Ascending aorta (tissue), 2 donors: Measurements from ENCODE around the gene KDM1B. TPM values are rescaled to one million over a fixed set of nuclear protein-coding genes. Genes with fewer than 3 reads are reported as not detected.
A peak's percentile ranks its signal among the peaks of the same experiment; 100 is the strongest.

ENCODE experiments used
- DNase-seq, 2 donors: peaks; one replicate each; pipeline ENCODE4 v3.0.0-alpha.2; 2019; ENCODE audit warnings: low spot score in 2 of 2
- H3K27ac ChIP-seq, 2 donors: fragments of 200-600 bp; sonication (generic); one replicate each; pipeline ENCODE4 v1.5.1; 2016 to 2017; ENCODE audit warnings: mild to moderate bottlenecking in 1 of 2
- H3K27me3 ChIP-seq: fragments of 200-600 bp; sonication (generic); one replicate; pipeline ENCODE4 v1.5.1; 2017
- H3K36me3 ChIP-seq, 2 donors: fragments of 200-600 bp; sonication (generic); one replicate each; pipeline ENCODE4 v1.5.1; 2016
- H3K4me1 ChIP-seq, 2 donors: fragments of 200-600 bp; sonication (generic); one replicate each; pipeline ENCODE4 v1.5.1; 2016 to 2017; ENCODE audit warnings: mild to moderate bottlenecking in 1 of 2
- H3K4me3 ChIP-seq, 2 donors: fragments of 200-600 bp; sonication (generic); one replicate each; pipeline ENCODE4 v1.5.1; 2016 to 2017; ENCODE audit warnings: mild to moderate bottlenecking in 1 of 2
- H3K9me3 ChIP-seq, 2 donors: fragments of 200-600 bp; sonication (generic); one replicate each; pipeline ENCODE4 v1.5.1; 2016
- intact Hi-C: fragments of 100-400 bp; cut with DNase I; formaldehyde crosslinking; loops from one replicate; pipeline ENCODE4 v1.15.1; 2023
- total RNA-seq: library from RNA; depleted of rRNA; stranded (reverse); fragments of >200 nt; gene quantifications from one replicate; pipeline ENCODE4 v1.1.0, GENCODE V29; 2016
- TF ChIP-seq, protein P1 (sequence below), 3 experiments: fragments of 200-600 bp in 2 of 3; fragments of 450-650 bp in 1 of 3; sonication (generic) in 2 of 3; IDR thresholded peaks; one replicate each; pipeline ENCODE4 v1.5.1; 2016 to 2019; ENCODE audit warnings: antibody characterized with exemption in 3 of 3, mild to moderate bottlenecking in 1 of 3, moderate library complexity in 1 of 3

The KDM1B gene, protein sequence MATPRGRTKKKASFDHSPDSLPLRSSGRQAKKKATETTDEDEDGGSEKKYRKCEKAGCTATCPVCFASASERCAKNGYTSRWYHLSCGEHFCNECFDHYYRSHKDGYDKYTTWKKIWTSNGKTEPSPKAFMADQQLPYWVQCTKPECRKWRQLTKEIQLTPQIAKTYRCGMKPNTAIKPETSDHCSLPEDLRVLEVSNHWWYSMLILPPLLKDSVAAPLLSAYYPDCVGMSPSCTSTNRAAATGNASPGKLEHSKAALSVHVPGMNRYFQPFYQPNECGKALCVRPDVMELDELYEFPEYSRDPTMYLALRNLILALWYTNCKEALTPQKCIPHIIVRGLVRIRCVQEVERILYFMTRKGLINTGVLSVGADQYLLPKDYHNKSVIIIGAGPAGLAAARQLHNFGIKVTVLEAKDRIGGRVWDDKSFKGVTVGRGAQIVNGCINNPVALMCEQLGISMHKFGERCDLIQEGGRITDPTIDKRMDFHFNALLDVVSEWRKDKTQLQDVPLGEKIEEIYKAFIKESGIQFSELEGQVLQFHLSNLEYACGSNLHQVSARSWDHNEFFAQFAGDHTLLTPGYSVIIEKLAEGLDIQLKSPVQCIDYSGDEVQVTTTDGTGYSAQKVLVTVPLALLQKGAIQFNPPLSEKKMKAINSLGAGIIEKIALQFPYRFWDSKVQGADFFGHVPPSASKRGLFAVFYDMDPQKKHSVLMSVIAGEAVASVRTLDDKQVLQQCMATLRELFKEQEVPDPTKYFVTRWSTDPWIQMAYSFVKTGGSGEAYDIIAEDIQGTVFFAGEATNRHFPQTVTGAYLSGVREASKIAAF
- 4.9 TPM for total RNA-seq

DNA sequence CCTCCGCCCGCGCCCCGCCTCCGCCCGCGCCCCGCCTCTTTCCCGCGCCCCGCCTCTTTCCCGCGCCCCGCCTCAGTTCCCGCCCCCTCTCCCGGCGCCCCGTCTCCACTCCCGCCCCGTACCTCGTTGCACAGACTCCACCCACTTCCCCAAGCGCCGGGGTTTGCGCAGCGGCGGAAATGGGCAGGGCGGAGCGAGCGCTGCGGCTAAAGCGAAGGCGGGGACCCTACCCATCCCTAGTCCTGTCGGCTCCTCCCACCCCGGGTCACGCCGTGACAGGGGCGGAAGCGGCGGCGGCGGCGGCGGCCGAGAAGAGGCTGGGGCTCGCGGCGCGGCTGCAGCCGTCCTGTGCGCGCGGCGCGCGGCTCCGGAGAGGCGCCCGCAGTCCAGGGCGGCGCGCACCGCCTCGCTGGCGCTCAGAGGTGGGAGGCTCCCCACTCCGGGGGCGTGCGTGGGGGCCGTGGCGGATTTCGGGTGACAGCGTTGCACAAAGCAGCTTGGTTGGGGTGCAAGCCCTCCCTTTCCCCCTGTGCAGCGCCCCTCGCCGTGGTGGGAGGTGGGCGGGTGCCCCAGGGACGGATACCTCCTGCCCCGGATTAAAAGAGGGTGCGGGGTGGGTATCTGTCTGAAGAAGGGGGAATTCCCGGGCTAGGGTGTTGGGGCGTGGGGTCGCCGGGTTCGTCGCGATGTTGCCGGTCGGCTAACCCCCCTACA, at the start of gene KDM1B:
TSS of gene KDM1B (plus strand) at position 273 of the 714 bp plus-strand sequence. CDS start 4,474 bp downstream, outside the sequence.
- Histone ChIP-seq H3K4me3 (peak within 1 kb of the TSS; percentile 89 to 94), H3K36me3 (peaks cover 0 to 6% of the 10 kb centered on the region in 2 donors), H3K9me3 (no peaks in the 10 kb centered on the region), H3K4me1 (peaks cover 4 to 12% of the 10 kb centered on the region in 2 donors), H3K27me3 (no peaks in the 10 kb centered on the region), H3K27ac (peak within 1 kb of the TSS; percentile 75 to 88)
- peak; percentile 91 to 99 for DNase-seq
- TF ChIP-seq, protein P1, sequence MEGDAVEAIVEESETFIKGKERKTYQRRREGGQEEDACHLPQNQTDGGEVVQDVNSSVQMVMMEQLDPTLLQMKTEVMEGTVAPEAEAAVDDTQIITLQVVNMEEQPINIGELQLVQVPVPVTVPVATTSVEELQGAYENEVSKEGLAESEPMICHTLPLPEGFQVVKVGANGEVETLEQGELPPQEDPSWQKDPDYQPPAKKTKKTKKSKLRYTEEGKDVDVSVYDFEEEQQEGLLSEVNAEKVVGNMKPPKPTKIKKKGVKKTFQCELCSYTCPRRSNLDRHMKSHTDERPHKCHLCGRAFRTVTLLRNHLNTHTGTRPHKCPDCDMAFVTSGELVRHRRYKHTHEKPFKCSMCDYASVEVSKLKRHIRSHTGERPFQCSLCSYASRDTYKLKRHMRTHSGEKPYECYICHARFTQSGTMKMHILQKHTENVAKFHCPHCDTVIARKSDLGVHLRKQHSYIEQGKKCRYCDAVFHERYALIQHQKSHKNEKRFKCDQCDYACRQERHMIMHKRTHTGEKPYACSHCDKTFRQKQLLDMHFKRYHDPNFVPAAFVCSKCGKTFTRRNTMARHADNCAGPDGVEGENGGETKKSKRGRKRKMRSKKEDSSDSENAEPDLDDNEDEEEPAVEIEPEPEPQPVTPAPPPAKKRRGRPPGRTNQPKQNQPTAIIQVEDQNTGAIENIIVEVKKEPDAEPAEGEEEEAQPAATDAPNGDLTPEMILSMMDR (IDR thresholded peaks at IDR 0.05): no peak
- intact Hi-C loops: loop anchor here (1.0 kb wide), 2 partner anchors 109 to 449 kb away; partner anchors contain the start of genes DEK and NUP153

DNA sequence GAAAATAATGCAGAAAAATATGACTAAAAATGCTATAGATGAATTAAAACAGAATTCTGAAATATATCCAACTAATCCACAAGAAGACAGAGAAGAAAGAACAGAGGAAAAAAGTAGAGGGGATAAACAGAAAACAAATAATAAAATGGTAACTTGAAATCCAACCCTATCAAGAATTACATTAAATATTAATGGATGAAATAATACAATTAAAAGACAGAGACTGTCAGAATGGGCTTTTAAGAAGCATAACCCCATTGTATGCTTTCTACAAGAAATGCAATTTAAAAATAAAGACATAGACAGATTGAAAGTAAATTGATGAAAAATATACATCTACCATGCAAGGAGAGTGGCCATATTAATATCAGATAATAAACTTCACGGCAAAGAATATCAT, 48.2 kb upstream of the KDM1B start:
- no peak overlapping the region for H3K4me3 ChIP-seq
- H3K27me3 ChIP-seq: no peaks in the 10 kb centered on the region
- intact Hi-C loops: no loop called here
- no peaks in the 10 kb centered on the region for H3K36me3 ChIP-seq
- H3K9me3 ChIP-seq: no peaks in the 10 kb centered on the region
- DNase-seq: no peak
- H3K27ac ChIP-seq: no peak overlapping the region
- H3K4me1 ChIP-seq: no peaks in the 10 kb centered on the region
- TF ChIP-seq, protein P1 (IDR thresholded peaks at IDR 0.05): no peak

DNA sequence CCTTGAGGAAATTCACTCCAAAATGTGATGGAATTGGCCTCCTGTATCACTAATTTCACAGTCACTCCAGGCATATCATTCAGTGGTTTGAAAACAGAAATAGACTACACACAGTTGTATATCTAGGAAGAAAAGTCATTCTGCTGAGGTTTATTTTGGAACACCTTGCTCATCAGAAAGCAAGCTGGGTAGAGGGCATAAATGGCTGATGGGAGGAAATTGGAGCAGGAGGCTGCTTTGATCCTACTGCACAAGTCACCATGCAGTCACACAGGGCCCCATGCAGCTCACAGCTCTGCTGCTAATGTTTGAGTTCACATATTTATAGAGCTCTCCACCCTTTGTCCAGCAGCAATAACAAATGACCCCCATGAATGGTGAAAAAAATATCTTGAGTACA, 45.1 kb upstream of the KDM1B start:
- H3K27ac ChIP-seq: no peak overlapping the region
- intact Hi-C loops: no loop called here
- no peaks in the 10 kb centered on the region for H3K4me1 ChIP-seq
- TF ChIP-seq, protein P1 (IDR thresholded peaks at IDR 0.05): no peak
- H3K27me3 ChIP-seq: no peaks in the 10 kb centered on the region
- no peaks in the 10 kb centered on the region for H3K36me3 ChIP-seq
- no peak overlapping the region for H3K4me3 ChIP-seq
- DNase-seq: no peak
- no peaks in the 10 kb centered on the region for H3K9me3 ChIP-seq

DNA sequence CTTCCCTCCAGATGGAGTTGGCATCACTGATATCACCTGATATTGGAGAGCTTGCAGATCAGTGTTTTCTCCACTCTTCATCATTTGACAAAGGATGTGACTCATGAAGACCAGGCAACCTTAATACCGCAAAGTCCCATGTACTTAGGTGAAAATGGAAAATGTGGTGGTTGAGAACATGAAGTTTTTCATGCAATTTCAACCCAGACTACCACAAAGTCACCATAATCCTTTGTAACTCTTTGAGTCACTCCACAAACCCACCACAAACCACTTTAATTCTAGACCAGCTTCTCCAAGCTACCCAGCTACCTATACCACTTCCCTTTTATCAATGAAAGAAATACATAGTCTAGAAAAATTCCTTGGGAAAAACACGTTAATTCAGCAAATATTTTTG, 39.9 kb upstream of the KDM1B start:
- H3K27ac ChIP-seq: no peak overlapping the region
- H3K4me1 ChIP-seq: no peaks in the 10 kb centered on the region
- no peaks in the 10 kb centered on the region for H3K9me3 ChIP-seq
- H3K36me3 ChIP-seq: no peaks in the 10 kb centered on the region
- TF ChIP-seq, protein P1 (IDR thresholded peaks at IDR 0.05): no peak
- no peaks in the 10 kb centered on the region for H3K27me3 ChIP-seq
- intact Hi-C loops: no loop called here
- no peak for DNase-seq
- H3K4me3 ChIP-seq: no peak overlapping the region

GRCh38 chr6:18117136-18117535, 38.1 kb upstream of the KDM1B start:
- peaks cover 0 to 2% of the 10 kb centered on the region in 2 donors for H3K4me1 ChIP-seq
- no peak for DNase-seq
- H3K9me3 ChIP-seq: no peaks in the 10 kb centered on the region
- no peaks in the 10 kb centered on the region for H3K27me3 ChIP-seq
- no peak overlapping the region for H3K4me3 ChIP-seq
- no peak overlapping the region for H3K27ac ChIP-seq
- TF ChIP-seq, protein P1 (IDR thresholded peaks at IDR 0.05): no peak
- intact Hi-C loops: no loop called here
- no peaks in the 10 kb centered on the region for H3K36me3 ChIP-seq
